HG03575 (cell line): ENCODE measurements around the gene BTBD19.
"Not testable (repeated sequence)": the region's sequence is repeated elsewhere in the genome, so short reads cannot be mapped to it uniquely, and the experiment has no call there.

Experiments
- ATAC-seq: cut with Tn5 transposase; IDR thresholded peaks from one replicate; pipeline ENCODE4 v1.9.1; 2021; ENCODE audit not compliant: unreplicated experiment, insufficient number of reproducible peaks, low FRiP score; ENCODE audit errors: extremely low read depth

The BTBD19 gene, protein sequence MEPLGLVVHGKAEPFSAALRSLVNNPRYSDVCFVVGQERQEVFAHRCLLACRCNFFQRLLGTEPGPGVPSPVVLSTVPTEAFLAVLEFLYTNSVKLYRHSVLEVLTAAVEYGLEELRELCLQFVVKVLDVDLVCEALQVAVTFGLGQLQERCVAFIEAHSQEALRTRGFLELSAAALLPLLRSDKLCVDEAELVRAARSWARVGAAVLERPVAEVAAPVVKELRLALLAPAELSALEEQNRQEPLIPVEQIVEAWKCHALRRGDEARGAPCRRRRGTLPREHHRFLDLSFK

DNA sequence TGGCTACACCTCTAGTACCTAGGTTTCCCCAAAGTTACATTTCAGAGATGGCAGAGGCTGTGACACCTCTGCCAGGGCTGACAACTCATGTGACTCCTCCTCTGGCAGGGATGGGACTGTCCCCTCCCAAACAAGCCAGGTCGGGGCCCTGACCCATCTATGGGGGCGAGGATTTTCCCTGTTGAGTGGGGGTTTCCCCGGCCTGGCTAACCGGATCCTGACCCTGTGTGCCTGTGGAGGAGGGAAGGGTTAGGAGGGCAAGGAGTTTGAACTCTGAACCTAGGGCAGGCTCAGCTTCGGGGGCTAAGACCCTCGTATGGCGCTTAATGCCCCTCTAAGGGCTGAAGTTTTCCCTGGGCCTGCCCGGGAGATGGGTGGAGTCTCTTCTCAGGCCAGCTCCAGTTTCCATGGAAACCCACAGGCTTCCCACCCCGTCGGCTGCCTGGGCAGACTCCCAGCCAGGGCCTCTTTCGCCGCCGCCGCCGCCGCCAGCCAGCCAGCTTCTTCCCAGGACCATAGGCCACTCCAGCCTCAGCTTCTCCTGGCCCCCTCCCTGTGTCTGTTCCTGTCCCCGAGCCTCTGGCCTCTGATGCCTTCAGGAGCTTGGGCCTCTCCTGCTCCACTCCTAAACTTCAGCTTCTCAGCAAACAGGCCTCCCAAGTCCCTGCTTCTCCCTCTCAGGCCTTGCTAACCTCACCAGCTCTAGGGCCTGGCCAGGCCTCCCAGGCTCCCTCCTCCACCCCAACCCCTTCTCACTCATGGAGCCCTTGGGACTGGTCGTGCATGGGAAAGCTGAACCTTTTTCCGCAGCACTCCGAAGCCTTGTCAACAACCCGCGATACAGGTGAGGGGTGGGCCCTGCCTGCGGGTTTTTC is at the start of gene BTBD19:
BTBD19 (plus strand) TSS at position 461 of the 875 bp plus-strand sequence; CDS start at position 759, 298 bp downstream.
- ATAC-seq, result no peak

DNA sequence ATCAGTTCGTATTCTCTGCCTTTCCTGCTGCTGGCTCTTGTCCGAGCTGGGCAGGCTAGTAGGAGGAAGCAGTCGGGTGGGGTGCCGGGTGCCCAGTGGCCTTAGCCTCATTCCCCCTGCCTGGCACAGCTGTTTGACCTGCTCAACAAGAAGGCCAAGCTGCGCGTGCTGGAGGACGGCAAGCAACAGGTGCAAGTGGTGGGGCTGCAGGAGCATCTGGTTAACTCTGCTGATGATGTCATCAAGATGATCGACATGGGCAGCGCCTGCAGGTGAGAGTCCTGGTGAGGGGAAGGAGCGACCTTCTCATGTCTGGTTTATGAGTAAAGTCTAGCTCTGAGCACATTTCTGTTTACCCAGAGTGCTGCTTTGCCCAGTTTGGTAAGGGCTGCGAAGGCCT is 49.2 kb upstream of the BTBD19 start:
- no peak for ATAC-seq

DNA sequence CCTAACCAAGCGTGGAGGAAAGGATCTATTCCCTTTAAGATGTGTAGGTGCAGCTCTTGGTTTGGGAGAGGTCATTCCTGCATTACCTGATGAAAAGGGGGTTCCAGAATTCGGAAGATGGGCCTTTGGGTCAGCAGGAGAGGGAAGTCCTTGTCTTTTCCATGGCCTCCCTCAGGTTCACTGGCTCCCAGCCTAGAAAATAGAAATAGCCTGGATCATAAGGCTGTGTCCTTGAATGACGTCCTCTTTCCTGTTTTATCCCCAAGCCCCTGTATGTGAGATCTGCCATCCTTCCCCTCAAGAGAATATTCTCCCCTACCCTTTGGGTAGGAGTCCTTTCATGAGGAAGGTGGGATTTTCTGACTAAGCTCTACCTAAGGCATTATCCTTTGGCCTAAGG is 47.4 kb upstream of the BTBD19 start:
- ATAC-seq, result no peak

DNA sequence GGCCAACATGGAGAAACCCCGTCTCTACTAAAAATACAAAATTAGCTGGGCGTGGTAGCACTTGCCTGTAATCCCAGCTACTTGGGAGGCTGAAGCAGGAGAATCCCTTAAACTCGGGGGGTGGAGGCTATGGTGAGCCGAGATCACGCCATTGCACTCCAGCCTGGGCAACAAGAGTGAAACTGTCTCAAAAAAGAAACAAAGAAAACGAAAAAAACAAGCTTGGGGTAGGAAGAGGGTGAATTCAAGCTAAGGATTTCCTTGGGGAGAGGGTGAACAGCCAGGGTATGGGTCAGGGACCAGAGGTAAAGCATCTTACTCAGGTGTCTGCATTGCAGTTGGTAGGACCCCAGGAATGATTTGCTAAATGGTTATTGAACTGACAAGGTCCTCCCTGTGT is 41.9 kb upstream of the BTBD19 start:
- not testable (repeated sequence) for ATAC-seq

DNA sequence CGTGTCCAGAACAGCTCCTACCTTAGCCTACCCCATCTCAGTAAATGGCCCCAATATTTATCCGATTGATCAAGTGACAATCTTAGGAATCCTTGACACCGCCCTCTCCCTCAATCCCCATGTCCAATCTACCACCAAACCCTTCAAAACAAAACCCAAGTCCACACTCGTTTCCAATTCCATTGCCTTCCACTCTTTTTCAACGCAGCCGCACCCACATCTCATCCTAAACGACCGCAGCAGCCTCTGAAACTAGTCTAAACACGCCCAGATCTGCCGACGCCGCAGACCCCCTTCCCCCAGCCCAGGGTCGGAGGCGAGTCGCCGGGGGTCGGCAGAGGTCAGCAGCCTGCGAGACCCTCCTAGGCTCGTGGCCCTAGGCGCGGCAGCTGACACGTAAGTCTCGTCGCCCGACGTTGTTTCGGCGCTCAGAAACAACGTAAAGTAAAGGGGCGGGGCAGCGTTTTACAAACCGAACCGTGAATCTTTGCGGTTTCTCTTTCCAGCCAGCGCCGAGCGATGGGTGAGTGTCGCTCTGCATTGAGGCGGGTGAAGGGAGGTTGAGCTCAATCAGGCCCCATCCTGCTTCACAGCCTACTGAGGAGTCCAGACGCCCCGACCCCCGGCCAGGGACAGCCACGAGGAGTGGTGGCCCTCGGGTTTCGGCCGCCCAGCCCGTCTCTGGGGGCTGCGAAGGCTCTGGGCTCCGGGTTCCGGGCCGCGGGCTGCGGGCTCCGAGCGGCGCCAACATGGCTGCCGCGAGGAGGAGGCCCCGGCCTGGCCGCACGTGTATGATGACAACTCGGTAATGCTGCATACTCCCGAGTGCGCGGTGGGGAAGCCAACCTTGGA is 33.0 kb upstream of the BTBD19 start, which contains the start of gene RPS8:
RPS8 (plus strand) TSS at position 463 of the 852 bp plus-strand sequence; CDS start at position 520, 57 bp downstream.
- ATAC-seq, result no peak

DNA sequence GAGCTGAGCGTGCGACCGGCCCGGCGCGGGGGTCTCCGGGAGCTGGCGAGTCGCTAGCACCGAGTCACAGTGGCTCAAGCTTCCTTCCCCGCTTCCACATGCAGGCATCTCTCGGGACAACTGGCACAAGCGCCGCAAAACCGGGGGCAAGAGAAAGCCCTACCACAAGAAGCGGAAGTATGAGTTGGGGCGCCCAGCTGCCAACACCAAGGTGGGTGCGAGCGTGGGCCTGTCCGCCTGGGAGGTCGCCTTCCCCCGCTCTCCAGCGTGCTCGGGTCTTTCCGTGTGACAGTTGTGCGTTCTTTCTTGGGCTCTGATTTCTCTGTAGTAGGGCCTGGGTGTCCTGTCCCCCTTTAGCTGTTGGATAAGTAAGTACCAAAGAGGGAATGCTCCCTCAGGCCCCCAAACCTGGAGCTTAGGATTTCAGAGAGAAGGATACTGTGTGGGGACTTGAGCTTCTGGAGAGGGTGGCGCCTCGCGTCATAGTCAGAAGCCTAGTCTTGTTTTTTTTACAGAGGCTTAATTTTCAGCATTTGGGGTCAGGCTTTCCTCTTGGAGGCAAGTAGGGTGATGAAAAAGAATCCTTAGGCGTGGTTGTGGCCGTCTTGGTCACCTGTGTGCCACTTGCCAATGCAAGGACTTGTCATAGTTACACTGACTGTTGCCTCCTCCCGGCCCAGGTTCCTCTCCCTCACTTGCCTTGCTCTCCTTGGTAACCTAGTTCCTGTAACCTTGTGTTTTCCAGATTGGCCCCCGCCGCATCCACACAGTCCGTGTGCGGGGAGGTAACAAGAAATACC is 32.2 kb upstream of the BTBD19 start:
- no peak for ATAC-seq

DNA sequence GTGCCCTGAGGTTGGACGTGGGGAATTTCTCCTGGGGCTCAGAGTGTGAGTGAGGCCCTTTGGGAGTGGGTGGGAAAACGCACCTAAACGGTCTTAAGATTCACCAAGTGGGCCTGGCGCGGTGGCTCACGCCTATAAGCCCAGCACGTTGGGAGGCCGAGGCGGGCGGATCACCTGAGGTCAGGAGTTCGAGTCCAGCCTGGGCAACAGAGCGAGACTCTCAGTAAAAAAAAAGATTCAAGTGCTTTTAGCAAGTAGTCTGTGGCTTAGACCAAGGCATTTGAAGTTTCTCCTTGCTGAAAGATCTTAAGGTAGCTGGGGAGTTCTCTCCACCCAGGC is 31.6 kb upstream of the BTBD19 start:
- ATAC-seq, result no peak

DNA sequence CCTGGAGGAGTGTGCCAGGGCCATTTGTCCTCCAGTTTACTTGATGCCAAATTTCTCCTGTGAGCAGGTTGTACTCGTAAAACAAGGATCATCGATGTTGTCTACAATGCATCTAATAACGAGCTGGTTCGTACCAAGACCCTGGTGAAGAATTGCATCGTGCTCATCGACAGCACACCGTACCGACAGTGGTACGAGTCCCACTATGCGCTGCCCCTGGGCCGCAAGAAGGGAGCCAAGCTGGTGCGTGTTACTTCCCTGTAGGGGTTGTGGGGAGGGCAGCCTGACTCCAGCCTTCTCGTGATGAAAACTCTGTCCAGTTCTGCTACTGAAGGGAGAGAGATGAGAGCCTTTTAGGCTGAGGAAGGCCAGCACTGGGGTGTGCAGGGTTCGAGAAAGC is 30.8 kb upstream of the BTBD19 start:
- ATAC-seq, result no peak

DNA sequence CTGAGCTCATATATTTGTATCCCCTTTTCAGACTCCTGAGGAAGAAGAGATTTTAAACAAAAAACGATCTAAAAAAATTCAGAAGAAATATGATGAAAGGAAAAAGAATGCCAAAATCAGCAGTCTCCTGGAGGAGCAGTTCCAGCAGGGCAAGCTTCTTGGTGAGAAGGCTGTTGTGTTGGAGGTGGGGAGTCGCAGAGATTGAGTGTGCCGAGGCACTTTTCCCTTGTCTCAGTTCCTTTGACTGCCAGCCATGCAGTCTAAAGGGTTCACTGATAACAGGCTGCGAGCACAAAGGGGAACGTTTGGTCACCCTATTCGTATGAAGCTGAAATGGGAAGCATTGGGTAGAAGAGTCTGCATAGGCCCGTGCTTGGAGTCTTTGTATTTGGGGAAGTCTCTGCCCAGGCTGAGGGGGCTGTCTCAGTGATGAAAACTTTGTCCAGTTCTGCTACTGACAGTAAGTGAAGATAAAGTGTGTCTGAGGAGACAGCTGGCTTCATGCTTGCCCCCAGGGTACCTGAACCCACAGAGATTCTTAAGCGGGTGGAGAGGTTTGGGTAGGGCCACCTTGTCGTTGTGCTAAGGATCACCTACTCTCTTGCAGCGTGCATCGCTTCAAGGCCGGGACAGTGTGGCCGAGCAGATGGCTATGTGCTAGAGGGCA is 30.2 kb upstream of the BTBD19 start:
- ATAC-seq, result no peak

DNA sequence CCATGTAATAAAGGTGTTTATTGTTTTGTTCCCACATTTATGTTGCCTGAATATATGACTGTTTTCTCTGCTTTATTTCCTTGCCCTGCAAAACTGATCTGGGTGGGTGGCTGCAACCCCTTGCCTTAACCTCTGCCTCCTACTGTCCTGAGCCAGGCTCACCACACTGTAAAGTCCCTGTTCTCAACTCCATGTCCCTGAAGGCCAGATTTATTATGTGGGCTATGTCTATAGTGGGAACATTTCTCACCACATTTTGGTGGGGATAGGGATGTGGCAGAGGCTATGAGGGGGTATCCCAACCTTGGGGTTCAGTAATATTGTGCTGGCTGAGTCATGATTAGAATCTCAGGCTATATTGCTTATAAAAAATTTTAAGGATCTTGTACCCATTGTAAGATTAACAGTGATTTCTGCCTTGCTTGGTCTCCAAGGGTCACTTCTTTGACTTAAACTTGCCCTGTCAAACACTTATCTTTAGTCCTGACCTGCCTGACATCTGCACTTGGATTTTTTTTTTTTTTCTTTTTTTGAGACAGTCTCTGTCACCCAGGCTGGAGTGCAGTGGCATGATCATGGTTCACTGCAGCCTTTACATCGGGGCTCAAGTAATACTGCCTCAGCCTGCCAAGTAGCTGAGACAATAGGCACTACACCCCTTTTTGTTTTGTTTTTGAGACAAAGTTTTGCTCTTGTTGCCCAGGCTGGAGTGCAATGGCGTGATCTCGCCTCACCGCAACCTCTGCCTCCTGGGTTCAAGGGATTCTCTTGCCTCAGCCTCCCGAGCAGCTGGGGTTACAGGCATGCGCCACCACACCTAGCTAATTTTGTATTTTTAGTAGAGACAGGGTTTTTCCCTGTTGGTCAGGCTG is 29.4 kb upstream of the BTBD19 start:
- no peak for ATAC-seq

DNA sequence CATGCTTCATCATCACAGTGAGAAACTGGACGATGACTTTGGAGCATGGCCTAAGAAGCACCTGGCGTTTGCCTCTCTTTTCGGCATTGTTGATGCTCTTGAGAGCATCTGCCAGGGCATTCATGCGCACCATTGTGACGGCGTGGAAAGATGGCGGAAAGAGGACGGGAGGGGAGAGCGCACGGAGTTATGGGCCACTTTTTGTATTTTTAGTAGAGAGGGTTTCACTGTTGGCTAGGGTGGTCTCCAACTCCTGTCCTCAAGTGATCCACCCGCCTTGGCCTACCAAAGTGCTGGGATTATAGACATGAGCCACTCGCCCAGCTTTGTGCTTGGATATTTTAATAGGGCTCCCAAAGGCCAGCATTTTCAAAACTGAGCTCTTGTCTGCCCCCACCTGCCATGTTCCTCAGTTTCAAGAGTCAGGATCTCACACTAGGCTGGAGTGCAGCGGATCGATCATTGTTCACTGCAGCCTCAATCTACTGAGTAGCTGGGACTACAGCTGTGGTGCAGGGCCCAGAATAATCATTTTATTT is 27.7 kb upstream of the BTBD19 start:
- no peak for ATAC-seq

DNA sequence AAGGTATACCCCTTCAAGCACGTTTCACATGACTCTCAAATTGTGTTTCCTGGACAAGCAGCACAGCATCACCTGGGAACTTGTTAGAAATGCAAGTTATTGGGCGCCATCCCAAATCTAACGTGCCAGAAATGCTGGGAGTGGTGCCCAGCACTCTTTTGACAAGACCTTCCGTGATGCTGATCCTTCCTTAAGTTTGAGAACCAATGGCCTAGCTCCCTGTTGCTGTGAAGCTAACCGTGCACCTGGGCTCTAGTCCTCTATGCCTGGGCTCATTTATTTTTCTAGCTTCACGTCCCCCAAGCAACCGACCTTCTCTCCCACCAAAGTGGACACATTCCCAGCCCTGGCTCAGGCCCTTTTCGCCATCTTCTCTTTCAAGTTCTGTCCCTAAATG is 24.6 kb upstream of the BTBD19 start:
- ATAC-seq, result no peak

DNA sequence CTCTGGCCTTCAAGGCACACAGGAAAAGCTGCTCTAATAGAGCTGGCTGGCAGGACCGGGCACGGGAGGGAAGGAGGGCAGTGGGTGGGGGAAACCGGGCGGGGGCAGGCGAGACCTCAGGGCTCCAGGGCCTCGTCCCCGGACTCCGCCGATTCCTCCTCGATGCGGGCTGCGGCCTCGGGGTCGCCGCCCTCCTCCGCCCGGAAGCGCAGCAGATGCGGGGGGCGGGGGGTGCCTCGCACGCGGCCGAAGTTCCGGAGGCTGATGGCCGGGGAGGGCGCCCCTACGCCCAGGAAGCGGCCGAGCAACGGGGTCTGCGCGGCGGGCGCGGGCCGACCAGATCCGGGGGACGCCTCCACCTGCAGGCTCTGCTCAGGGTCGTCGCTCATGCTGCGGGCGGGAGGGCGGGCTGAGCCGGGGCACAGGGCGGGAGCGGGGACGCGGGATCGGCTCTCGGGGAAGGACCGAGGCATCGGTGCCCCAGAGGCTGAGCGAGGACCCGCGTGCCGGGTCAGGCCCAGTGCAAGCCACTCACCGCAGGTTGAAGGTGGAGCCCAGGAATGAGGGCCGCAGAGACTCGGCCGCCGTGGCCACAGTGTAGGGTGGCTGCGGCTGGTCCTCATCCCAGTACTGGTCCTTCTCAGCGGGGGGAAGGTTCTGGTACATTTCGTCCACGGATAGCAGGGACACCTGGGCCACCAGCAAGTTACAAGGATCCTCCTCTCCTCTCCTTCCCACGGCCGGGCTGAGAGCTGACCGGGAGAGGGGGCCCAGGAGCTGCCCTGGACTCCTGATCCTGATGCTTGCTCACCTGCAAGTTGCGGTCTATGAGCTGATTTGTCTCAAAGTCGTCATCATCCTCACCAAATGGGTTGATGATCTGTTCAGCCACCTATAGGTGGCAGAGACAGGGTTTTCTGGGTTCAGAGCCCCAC is 24.0 kb upstream of the BTBD19 start:
- ATAC-seq, result no peak

DNA sequence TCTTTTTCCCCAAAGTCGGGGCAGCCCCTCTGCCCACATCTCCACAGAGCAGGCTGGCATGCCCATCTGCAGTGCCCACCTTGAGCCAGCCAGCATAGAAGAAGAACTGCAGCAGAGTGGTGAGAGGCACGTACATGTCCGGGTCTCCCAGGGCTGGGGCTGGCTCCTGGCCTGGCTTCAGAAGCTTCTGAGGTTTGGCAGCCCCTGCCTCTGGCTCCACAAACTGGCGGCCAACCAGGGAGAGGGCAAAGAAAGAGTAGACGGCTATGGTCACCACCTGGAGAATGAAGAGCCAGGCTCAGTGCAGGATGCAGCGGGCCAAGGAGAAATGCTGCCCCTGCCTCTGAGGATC is 23.3 kb upstream of the BTBD19 start:
- no peak for ATAC-seq

DNA sequence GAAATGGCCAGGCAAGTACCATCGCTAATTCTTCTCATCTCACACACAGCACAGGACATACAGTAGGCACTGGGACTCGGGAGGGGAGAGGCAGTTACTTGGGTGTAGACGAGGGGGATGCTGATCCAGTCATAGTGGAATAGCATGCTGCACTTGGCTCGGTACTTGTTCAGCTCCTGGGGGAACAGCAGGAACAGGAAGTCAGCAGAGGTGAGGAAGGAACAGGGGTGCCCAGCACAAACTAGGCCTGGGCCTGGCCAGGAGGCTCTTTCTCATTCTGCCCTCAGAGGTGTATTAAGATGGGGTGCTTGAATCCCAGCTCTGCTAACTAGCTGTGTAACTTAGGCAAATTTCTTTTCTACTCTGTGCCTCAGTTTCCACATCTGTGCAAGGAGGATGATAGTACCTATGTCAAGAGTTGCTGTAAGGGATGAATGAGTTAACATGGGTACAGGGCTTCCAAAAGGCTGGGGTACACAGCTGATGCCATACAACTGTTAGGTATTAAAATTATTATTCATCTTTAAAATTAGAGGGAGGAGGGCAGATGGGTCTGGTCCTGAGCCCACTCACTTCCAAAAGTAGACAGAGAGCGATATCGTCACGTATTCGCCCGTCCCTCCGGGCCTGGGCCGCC is 22.7 kb upstream of the BTBD19 start:
- ATAC-seq, result no peak
